ENCODE measurements around the gene PROCR. TPM values are rescaled to one million over a fixed set of nuclear protein-coding genes. Genes with fewer than 3 reads are reported as not detected.

PROCR gene
- total and polyA plus RNA-seq, 9 of the 15 experiments (the other 6 are each of a cell fraction or from before 2014, with no cell fraction given): 1.6 to 7.1 (median 4.0) TPM

GRCh38 chr20:35200267-35200666 is 28.4 kb downstream of the PROCR start:
- FAIRE-seq (no peak), ATAC-seq (no peak), DNase-seq (ENCODE audit: extremely low read depth in 1 of 4, low spot score in 3 of 4) (no peak)
- ChIA-PET POLR2A (no interaction called here), CTCF (ENCODE audit: low intra/inter-chr PET ratio) (interaction anchor here (0.7 kb wide), 1 partner anchor 197 kb away, joined by 3 read pairs; no protein-coding TSS in a partner anchor)
- no TSS peak for BruUV-seq (replicated peaks)
- 10% methylated on average over 1 of the region's 1 CpG for WGBS (ENCODE audit: insufficient coverage, low coverage, missing lambda C conversion rate)
- in situ Hi-C loops (cut with MboI) (no loop called here), intact Hi-C loops (cut with micrococcal nuclease) (no loop called here)
- Histone ChIP-seq H3K9ac (ENCODE audit: insufficient read depth in 1 of 2, low read depth in 2 of 2, low read length in 2 of 2) (no peak overlapping the region), H3K4me1 (replicated peaks in 1 of 2; ENCODE audit: control insufficient read depth in 2 of 2, insufficient read depth in 2 of 2, low read length in 2 of 2) (no peaks in the 10 kb centered on the region), H3K36me3 (ENCODE audit: control insufficient read depth, insufficient read depth, low read length) (no peaks in the 10 kb centered on the region), H3K79me2 (ENCODE audit: control insufficient read depth, insufficient read depth, low read length) (no peaks in the 10 kb centered on the region), H2AFZ (ENCODE audit: low read depth, low read length) (no peak overlapping the region), H3K9me1 (ENCODE audit: control insufficient read depth, insufficient read depth, low read length) (no peaks in the 10 kb centered on the region), H3K4me3 (no peak overlapping the region), H3K27ac (ENCODE audit: extremely low read depth, low read depth, low read length) (no peak overlapping the region), H3K9me3 (replicated peaks; ENCODE audit: control insufficient read depth, insufficient read depth, low read depth, low read length) (peaks cover 17% of the 10 kb centered on the region), H3K4me2 (ENCODE audit: insufficient read depth, low read length) (no peak overlapping the region), H4K20me1 (replicated peaks; ENCODE audit: control insufficient read depth, insufficient read depth, low read length) (no peaks in the 10 kb centered on the region), H3K27me3 (ENCODE audit: control insufficient read depth in 2 of 2, insufficient read depth in 2 of 2, low read length in 2 of 2) (no peaks in the 10 kb centered on the region)
- TF ChIP-seq SRF (CRISPR knock-in tag; IDR thresholded peaks at IDR 0.05): no peak
- no peak for TF ChIP-seq CEBPG (CRISPR knock-in tag; IDR thresholded peaks at IDR 0.05)
- peak in 1 of 2 experiments; percentile 36; a peak in 1 of 4 replicates for TF ChIP-seq CEBPG (tag; conservative IDR thresholded peaks at IDR 0.05 in 1 of 2, IDR thresholded peaks at IDR 0.05 in 1 of 2)
- TF ChIP-seq CBX8 (IDR thresholded peaks at IDR 0.05; ENCODE audit: borderline replicate concordance, extremely low read depth, low read depth, low read length, poor library complexity, severe bottlenecking): no peak
- no peak for TF ChIP-seq STAT5B (CRISPR knock-in tag; IDR thresholded peaks at IDR 0.05)
- peak; percentile 54 for TF ChIP-seq ATF3 (IDR thresholded peaks at IDR 0.05)
- TF ChIP-seq ATF3 (CRISPR knock-in tag; conservative IDR thresholded peaks at IDR 0.05): no peak
- no peak for TF ChIP-seq RCOR1 (IDR thresholded peaks at IDR 0.05; ENCODE audit: borderline replicate concordance in 1 of 2, low read depth in 2 of 2, low read length in 2 of 2)
- TF ChIP-seq NONO (IDR thresholded peaks at IDR 0.05; ENCODE audit: low read depth in 2 of 2, low read length in 1 of 2): no peak
- no peak for TF ChIP-seq FOS (IDR thresholded peaks at IDR 0.05; ENCODE audit: extremely low read depth, insufficient read length)
- TF ChIP-seq ZNF76 (CRISPR knock-in tag; IDR thresholded peaks at IDR 0.05; ENCODE audit: borderline replicate concordance): no peak
- no peak for TF ChIP-seq BACH1 (tag; IDR thresholded peaks at IDR 0.05)
- no peak for TF ChIP-seq TAF9B (IDR thresholded peaks at IDR 0.05; ENCODE audit: partially characterized antibody)
- TF ChIP-seq FOXK2 (conservative IDR thresholded peaks at IDR 0.05 in 1 of 2, IDR thresholded peaks at IDR 0.05 in 1 of 2; ENCODE audit: low read depth in 2 of 2): no peak
- no peak for TF ChIP-seq HBP1 (CRISPR knock-in tag; IDR thresholded peaks at IDR 0.05)
- no peak for TF ChIP-seq KHSRP (IDR thresholded peaks at IDR 0.05)
- no peak for TF ChIP-seq ETV1 (tag; conservative IDR thresholded peaks at IDR 0.05; ENCODE audit: low read depth)
- no peak for TF ChIP-seq NFATC3 (IDR thresholded peaks at IDR 0.05)
- no peak for TF ChIP-seq CBX1 (IDR thresholded peaks at IDR 0.05; ENCODE audit: low read depth)
- no peak for TF ChIP-seq RBBP5 (IDR thresholded peaks at IDR 0.05; ENCODE audit: borderline replicate concordance, insufficient read depth, low read length, poor library complexity, severe bottlenecking)
- TF ChIP-seq CEBPB (tag; IDR thresholded peaks at IDR 0.05): peak; percentile 20; the same call in 1 of the 2 replicates
